PC-3 (cell line): ENCODE measurements around the gene SALL4. TPM values are rescaled to one million over a fixed set of nuclear protein-coding genes. Genes with fewer than 3 reads are reported as not detected.
A peak's percentile ranks its signal among the peaks of the same experiment; 100 is the strongest.

Experiments
- ATAC-seq: fragments of 200-7000 bp; cut with Tn5 transposase; 2 replicates; pipeline ENCODE4 v1.9.1; 2020; ENCODE audit warnings: mild to moderate bottlenecking, moderate library complexity
- Bru-seq: library from RNA; stranded (reverse); fragments of 400-500 nt; gene quantifications from one replicate; lab custom pipeline; 2021; lab: Mats Ljungman, UMichigan
- BruChase-seq, 2 experiments: library from RNA; stranded (reverse); fragments of 400-500 nt; gene quantifications; one replicate each; lab custom pipeline; 2021; lab: Mats Ljungman, UMichigan
- BruUV-seq: library from RNA; stranded (reverse); fragments of 400-500 nt; replicated peaks from 2 replicates; lab custom pipeline; 2021; lab: Mats Ljungman, UMichigan
- CTCF ChIA-PET: fragments of 300-600 bp; sonication (Branson Sonifier 250); formaldehyde crosslinking; loops from one replicate; lab custom pipeline; 2022; ENCODE audit warnings: antibody characterized with exemption; lab: Charles Lee
- POLR2A ChIA-PET: fragments of 300-600 bp; sonication (Branson Sonifier 250); formaldehyde crosslinking; loops from one replicate; lab custom pipeline; 2022; ENCODE audit warnings: antibody characterized with exemption; ENCODE audit not compliant: unreplicated experiment; lab: Charles Lee
- DNase-seq: peaks from one replicate; pipeline ENCODE4 v3.0.0-alpha.2; 2015
- H2AFZ ChIP-seq: fragments of 300-600 bp; sonication (generic); 2 replicates; pipeline ENCODE4 v1.6.0; 2016; ENCODE audit warnings: antibody characterized with exemption, low read length
- H3F3A ChIP-seq: fragments of 300-600 bp; sonication (generic); one replicate; pipeline ENCODE4 v1.6.0; 2017; ENCODE audit warnings: antibody characterized with exemption, low read length, control low read depth, mild to moderate bottlenecking; ENCODE audit not compliant: unreplicated experiment
- H3K27ac ChIP-seq: fragments of 300-600 bp; sonication (generic); 2 replicates; pipeline ENCODE4 v1.5.1; 2016; ENCODE audit warnings: mild to moderate bottlenecking, low read length
- H3K27me3 ChIP-seq: fragments of 300-600 bp; sonication (generic); 2 replicates; pipeline ENCODE4 v1.6.1; 2016; ENCODE audit warnings: low read length, mixed read lengths
- H3K36me3 ChIP-seq: fragments of 300-600 bp; sonication (generic); 2 replicates; pipeline ENCODE4 v1.6.1; 2016; ENCODE audit warnings: low read depth, mixed run types, low read length, mixed read lengths
- H3K4me1 ChIP-seq: fragments of 300-600 bp; sonication (generic); 2 replicates; pipeline ENCODE4 v1.5.1; 2016; ENCODE audit warnings: low read length; ENCODE audit not compliant: insufficient read depth
- H3K4me2 ChIP-seq: fragments of 300-600 bp; sonication (generic); 2 replicates; pipeline ENCODE4 v1.6.0; 2016; ENCODE audit warnings: low read length
- H3K4me3 ChIP-seq: fragments of 300-600 bp; sonication (generic); 2 replicates; pipeline ENCODE4 v1.5.1; 2016; ENCODE audit warnings: mild to moderate bottlenecking, low read length, mixed read lengths
- H3K79me2 ChIP-seq: fragments of 300-600 bp; sonication (generic); 2 replicates; pipeline ENCODE4 v1.6.1; 2017; ENCODE audit warnings: low read length, mixed read lengths
- H3K9ac ChIP-seq: fragments of 300-600 bp; sonication (generic); 2 replicates; pipeline ENCODE4 v1.6.0; 2016; ENCODE audit warnings: mild to moderate bottlenecking, low read length
- H3K9me2 ChIP-seq: fragments of 300-600 bp; sonication (generic); replicated peaks from 2 replicates; pipeline ENCODE4 v1.6.1; 2016; ENCODE audit warnings: mixed run types, low read length, mixed read lengths
- H3K9me3 ChIP-seq: fragments of 300-600 bp; sonication (generic); 2 replicates; pipeline ENCODE4 v1.6.1; 2016; ENCODE audit warnings: low read length, mixed read lengths
- H4K20me1 ChIP-seq: fragments of 300-600 bp; sonication (generic); 2 replicates; pipeline ENCODE4 v1.6.1; 2016; ENCODE audit warnings: low read length, mixed read lengths
- CTCF ChIP-seq: fragments of 300-600 bp; sonication (generic); conservative IDR thresholded peaks from 2 replicates; pipeline ENCODE4 v1.5.1; 2017; ENCODE audit warnings: antibody characterized with exemption, low read depth, mild to moderate bottlenecking, low read length
- EZH2 ChIP-seq: fragments of 300-600 bp; sonication (generic); IDR thresholded peaks from one replicate; pipeline ENCODE4 v1.6.1; 2017; ENCODE audit warnings: antibody characterized with exemption, mild to moderate bottlenecking, low read length; ENCODE audit not compliant: unreplicated experiment
- EZH2phosphoT487 ChIP-seq: fragments of 300-600 bp; sonication (generic); IDR thresholded peaks from 2 replicates; pipeline ENCODE4 v1.6.1; 2018; ENCODE audit warnings: mild to moderate bottlenecking, antibody characterized with exemption, low read length, borderline replicate concordance
- intact Hi-C: fragments of 100-400 bp; cut with micrococcal nuclease; formaldehyde crosslinking; loops from 2 replicates; pipeline ENCODE4 v1.9.0; 2023
- long read RNA-seq: library from polyadenylated mRNA; unstranded; transcript quantifications from one replicate; pipeline ENCODE4 v2.0.0, GENCODE V29; 2021; ENCODE audit not compliant: unreplicated experiment
- total RNA-seq: library from RNA; depleted of rRNA; stranded (reverse); fragments of >200 nt; gene quantifications from 2 replicates; pipeline ENCODE4 v1.2.3, GENCODE V29; 2014; rRNA removed

SALL4 gene
- total RNA-seq, result 1.7 and 3.1 TPM in 2 replicates
- percentile 42 among the genes with signal in this experiment for Bru-seq, nascent RNA
- percentile 50 among the genes with signal in this experiment for BruChase-seq, experiment 1, labeled RNA remaining after a 6-hour chase
- percentile 61 among the genes with signal in this experiment for BruChase-seq, experiment 2, labeled RNA remaining after a 2-hour chase
- long read RNA-seq, partial matches to known transcripts, result 0 of 1 reads
- long read RNA-seq, other reads (novel, unspliced or antisense), result 1 of 1 reads

- peak within 1 kb of the TSS; percentile 79 for H3K9ac ChIP-seq
- DNase-seq (no peak), ATAC-seq (no peak)
- TF ChIP-seq EZH2phosphoT487 (no peak), CTCF (no peak), EZH2 (no peak)
- H2AFZ ChIP-seq, result peak within 1 kb of the TSS; percentile 98
- H3K9me2 ChIP-seq, result no peaks in the 10 kb centered on the region
- intact Hi-C loops, result loop anchor here (5.0 kb wide), 1 partner anchor 50 kb away; no protein-coding TSS in a partner anchor
- no TSS peak for BruUV-seq
- H3K4me2 ChIP-seq, result peak within 1 kb of the TSS; percentile 98
- H3F3A ChIP-seq, result no peaks in the 10 kb centered on the region
- H4K20me1 ChIP-seq, result no peaks in the 10 kb centered on the region
- H3K9me3 ChIP-seq, result no peaks in the 10 kb centered on the region
- H3K4me3 ChIP-seq, result peak within 1 kb of the TSS; percentile 73
- ChIA-PET CTCF (interaction anchor here (0.7 kb wide), 1 partner anchor 773 kb away, joined by 3 read pairs; no protein-coding TSS in a partner anchor), POLR2A (no interaction called here)
- H3K4me1 ChIP-seq, result peaks cover 33% of the 10 kb centered on the region
- H3K27me3 ChIP-seq, result no peaks in the 10 kb centered on the region
- peak within 1 kb of the TSS; percentile 12; the same call in 1 of the 2 replicates for H3K27ac ChIP-seq
- H3K36me3 ChIP-seq, result no peaks in the 10 kb centered on the region
- no peaks in the 10 kb centered on the region for H3K79me2 ChIP-seq
These were observed at the start of gene SALL4 for GRCh38 chr20:51802170-51802751. Gene SALL4 (minus strand): TSS chr20:51802521. CDS start chr20:51802408, 113 bp downstream.

GRCh38 chr20:51848346-51848745, 46.0 kb upstream of the SALL4 start:
- TF ChIP-seq EZH2phosphoT487, result no peak
- no peak for TF ChIP-seq CTCF
- TF ChIP-seq EZH2, result no peak
- intact Hi-C loops, result no loop called here
- no peak overlapping the region for H3K9ac ChIP-seq
- ATAC-seq (no peak), DNase-seq (no peak)
- H3F3A ChIP-seq, result no peaks in the 10 kb centered on the region
- no peaks in the 10 kb centered on the region for H3K4me1 ChIP-seq
- POLR2A ChIA-PET, result no interaction called here
- H3K9me2 ChIP-seq, result no peaks in the 10 kb centered on the region
- CTCF ChIA-PET, result interaction anchor here (0.7 kb wide), 1 partner anchor 198 kb away, joined by 10 read pairs; no protein-coding TSS in a partner anchor
- no peak overlapping the region for H3K4me2 ChIP-seq
- no peak overlapping the region for H3K4me3 ChIP-seq
- no peak overlapping the region for H3K27ac ChIP-seq
- no TSS peak for BruUV-seq
- H3K79me2 ChIP-seq, result no peaks in the 10 kb centered on the region
- H2AFZ ChIP-seq, result no peak overlapping the region
- no peaks in the 10 kb centered on the region for H3K36me3 ChIP-seq
- H4K20me1 ChIP-seq, result no peaks in the 10 kb centered on the region
- no peaks in the 10 kb centered on the region for H3K9me3 ChIP-seq
- H3K27me3 ChIP-seq, result no peaks in the 10 kb centered on the region
